Islet of Langerhans (tissue), 1 donor: ENCODE measurements around the gene MIOX.
"Not testable (repeated sequence)": the region's sequence is repeated elsewhere in the genome, so short reads cannot be mapped to it uniquely, and the experiment has no call there.

Source experiments
- FAIRE-seq: peaks from one replicate; lab custom pipeline; 2011; peaks lifted over from hg19 to GRCh38; lab: Jason Lieb, UNC

The MIOX gene

GRCh38 chr22:50529897-50530579 is 43.4 kb downstream of the MIOX start, which contains the start of gene TYMP:
TSS of gene TYMP (minus strand) at chr22:50530012. CDS start at chr22:50529709, 303 bp downstream.
- no peak for FAIRE-seq

- no peak for FAIRE-seq
Observed at GRCh38 chr22:50530580-50530876, 43.9 kb downstream of the MIOX start.

GRCh38 chr22:50530877-50531545 is 44.4 kb downstream of the MIOX start:
- no peak for FAIRE-seq

GRCh38 chr22:50531546-50531961 is 44.9 kb downstream of the MIOX start:
- FAIRE-seq = no peak

GRCh38 chr22:50531962-50532674 is 45.5 kb downstream of the MIOX start:
- no peak for FAIRE-seq

GRCh38 chr22:50532824-50533796 is 46.5 kb downstream of the MIOX start:
- FAIRE-seq = no peak

- not testable (repeated sequence) for FAIRE-seq
Observed at GRCh38 chr22:50533856-50534711, 47.4 kb downstream of the MIOX start.

- no peak for FAIRE-seq
Observed at GRCh38 chr22:50535113-50535512, 48.5 kb downstream of the MIOX start.

- no peak for FAIRE-seq
Observed at GRCh38 chr22:50536226-50536625, 49.6 kb downstream of the MIOX start.

GRCh38 chr22:50537765-50538164 is 51.1 kb downstream of the MIOX start:
- no peak for FAIRE-seq
